Measurements from ENCODE around the gene MOV10. TPM values are rescaled to one million over a fixed set of nuclear protein-coding genes. Genes with fewer than 3 reads are reported as not detected.
"Not testable (repeated sequence)": the region's sequence is repeated elsewhere in the genome, so short reads cannot be mapped to it uniquely, and the experiment has no call there.

MOV10 gene
- polyA plus RNA-seq, 4 donors: 65.8 to 74.1 (median 72.1) TPM

- no peak for DNase-seq (ENCODE audit: low read depth in 4 of 4, low spot score in 3 of 4)
Observed at GRCh38 chr1:112711041-112711440, 36.6 kb downstream of the MOV10 start.

GRCh38 chr1:112711670-112712069 lies 37.2 kb downstream of the MOV10 start:
- no peak for DNase-seq (ENCODE audit: low read depth in 4 of 4, low spot score in 3 of 4)

GRCh38 chr1:112712191-112712590 lies 37.7 kb downstream of the MOV10 start:
- DNase-seq (ENCODE audit: low read depth in 4 of 4, low spot score in 3 of 4): no peak

GRCh38 chr1:112712701-112713128 lies 38.3 kb downstream of the MOV10 start:
- DNase-seq (ENCODE audit: low read depth in 4 of 4, low spot score in 3 of 4): no peak

DNA sequence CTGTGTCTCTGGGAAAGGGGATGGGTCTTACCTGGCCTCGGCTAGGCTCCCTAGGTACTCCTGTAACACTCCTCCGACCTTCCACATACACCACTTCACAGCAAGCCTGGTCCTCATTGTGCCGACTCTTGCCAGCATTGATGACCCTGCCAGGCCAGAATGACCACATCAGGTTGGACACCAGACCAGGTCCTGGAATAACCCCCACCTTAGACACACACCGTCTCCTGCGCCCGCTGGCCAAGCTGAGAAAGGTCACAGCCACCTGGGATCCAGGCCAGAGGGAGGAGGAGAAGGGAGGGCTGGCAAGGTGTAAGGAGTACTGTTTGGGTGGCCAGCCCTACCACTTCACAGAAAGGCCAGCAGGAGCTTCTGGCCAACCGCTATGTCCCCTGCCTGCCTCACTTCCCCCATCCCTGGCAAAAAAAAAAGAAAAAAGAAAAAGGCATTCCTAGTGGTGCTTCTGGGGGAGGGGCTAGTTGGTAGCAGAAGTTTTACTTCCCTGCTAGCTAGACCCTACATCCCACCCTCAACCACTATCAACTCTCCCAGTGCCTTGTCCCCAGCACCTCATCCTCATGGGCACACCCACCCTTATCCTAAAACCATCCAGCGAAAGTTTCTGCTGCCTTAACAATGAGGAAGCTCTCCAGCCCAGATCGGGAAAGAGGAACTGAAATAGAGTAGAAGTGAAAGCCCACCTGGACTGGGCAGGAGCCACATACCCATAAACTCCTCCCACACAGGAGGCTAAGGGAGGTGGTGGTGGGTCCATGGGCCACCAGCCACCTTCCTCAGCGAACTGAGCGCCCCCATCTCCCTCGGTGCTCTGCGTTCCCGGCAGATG lies 39.2 kb downstream of the MOV10 start:
- no peak for DNase-seq (ENCODE audit: low read depth in 4 of 4, low spot score in 3 of 4)

- DNase-seq (ENCODE audit: low read depth in 4 of 4, low spot score in 3 of 4): no peak
Observed at GRCh38 chr1:112714313-112715263, 40.1 kb downstream of the MOV10 start.

DNA sequence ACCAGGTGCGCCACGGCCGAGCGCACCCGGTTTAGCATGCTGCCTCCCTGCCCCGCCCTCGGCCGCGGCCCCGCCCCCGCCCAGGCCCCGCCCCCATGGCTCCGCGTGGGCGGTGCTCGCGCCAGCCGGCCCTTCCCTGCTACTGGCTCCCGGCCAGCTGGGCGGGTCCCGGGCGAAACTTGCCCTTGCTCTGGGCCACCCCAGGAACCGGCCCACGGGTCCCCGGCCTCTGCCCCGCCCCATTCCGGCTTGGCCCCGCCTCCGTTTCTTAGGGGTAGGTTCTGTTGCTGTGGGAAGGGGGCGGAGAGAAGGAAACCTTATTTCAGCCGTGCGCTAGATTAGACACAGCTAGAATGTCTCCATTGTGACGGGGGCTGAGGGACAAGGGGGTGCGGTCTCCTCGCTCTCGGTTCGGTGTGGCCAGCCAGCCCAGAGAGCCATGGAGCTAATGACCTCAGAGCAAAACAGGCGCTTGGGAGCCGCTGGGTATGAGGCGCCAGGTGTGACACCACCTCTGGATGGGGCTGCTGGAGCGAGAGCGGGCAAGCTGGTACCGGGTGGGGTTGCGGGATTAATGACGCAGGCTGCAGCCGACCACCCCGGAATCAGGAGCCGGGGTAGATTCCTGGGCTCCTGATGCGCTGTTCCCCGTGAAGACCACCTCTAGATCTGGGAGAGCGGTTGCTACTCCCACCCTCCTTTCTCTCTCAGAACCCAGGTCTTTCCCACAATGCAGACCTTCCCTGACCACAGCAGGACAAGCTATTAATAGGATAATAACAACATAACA lies 41.0 kb downstream of the MOV10 start, which contains the start of gene PPM1J:
TSS of gene PPM1J (minus strand) at position 69 of the 790 bp plus-strand sequence. CDS start at position 38, 31 bp downstream.
- DNase-seq (ENCODE audit: low read depth in 4 of 4, low spot score in 3 of 4): peak; percentile 76 to 83 (median 78)

DNA sequence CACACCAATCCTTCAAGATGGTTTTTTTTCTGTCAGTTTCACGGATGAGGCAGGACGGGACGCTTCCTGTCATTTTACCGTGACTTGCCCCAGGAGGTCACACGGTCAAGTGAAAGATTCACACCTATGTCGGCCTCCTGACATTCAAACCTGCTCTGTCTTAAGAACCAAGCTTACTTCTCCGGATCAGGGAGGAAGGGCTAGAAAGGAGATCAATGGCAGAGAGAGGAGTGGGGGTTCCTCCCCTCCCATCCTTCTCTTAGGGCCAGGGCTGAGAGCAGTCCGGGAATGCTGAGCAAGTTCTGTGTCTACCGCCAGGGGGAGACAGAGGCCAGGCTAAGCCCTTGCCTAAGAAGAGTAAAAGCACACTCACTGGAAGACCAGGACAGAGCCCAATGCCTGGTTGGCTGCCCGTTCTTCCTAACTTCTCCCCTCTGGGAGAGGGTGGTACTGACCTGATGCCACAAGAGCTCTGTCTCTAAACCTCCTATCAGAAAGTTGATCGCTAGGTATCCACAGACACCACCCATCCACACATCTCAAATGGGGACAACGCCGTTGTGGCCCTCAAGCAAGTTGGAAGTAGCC lies 41.8 kb downstream of the MOV10 start:
- DNase-seq (ENCODE audit: low read depth in 4 of 4, low spot score in 3 of 4): peak; percentile 82 to 90 (median 88)

- no peak for DNase-seq (ENCODE audit: low read depth in 4 of 4, low spot score in 3 of 4)
Observed at GRCh38 chr1:112717263-112717873, 42.9 kb downstream of the MOV10 start.

DNA sequence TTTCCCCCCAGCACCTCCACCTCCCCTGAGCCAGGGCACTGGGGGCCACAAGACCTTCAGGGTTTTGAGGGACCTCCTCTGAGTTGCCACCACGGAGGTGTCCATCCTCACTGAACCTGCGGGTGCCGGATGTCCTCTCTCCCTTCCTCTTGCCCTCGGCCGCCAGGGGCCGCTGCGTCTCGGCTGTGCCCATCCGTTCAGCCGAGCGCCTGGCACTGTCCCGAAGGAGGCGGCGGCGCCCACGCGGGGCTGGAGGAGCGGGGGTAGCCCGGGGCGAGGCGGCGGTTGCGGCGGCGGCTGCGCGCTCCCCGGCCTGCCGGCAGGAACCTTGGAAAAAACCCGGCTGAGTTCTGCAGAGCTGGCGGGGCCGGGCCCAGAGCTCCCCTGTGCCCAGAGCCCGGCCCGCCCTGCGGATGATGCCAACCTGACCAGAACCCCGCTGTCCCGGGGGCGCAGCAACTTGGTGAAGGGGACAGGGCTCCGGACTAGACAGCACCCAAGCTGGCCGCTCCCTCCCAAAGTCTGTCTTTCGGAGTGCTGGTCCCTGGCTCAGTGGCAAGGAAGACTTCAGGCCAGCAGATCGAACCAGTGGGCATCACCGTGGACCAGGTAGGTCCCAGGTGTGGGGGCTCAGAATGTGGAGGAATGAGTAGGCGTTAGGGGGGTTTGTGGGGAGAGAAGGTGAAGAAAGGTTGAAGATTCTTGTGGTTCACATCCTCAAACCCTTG lies 44.4 kb downstream of the MOV10 start:
- DNase-seq (ENCODE audit: low read depth in 4 of 4, low spot score in 3 of 4): peak in 1 of 4 donors; percentile 60

DNA sequence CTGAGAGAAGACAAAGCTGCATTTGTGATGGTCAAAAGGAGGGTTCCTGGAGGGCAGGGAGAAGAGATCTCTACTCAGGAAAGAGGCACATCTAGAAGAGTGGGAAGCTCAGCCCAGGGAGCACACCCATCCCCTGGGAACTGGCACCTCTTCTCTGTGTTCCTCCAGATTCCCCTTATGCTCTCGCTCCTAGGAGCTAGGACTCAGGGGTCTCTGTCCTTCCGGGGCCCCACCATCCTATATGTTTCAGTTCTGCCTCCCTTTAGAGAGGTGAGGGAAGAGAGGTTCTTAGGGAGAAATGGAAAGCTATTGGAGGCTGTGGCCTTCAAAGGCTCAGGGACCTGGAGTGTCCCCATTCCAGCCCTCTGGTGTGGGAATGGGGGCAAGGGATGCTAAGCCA lies 45.2 kb downstream of the MOV10 start:
- DNase-seq (ENCODE audit: low read depth in 4 of 4, low spot score in 3 of 4): no peak

GRCh38 chr1:112720800-112721199 lies 46.3 kb downstream of the MOV10 start:
- DNase-seq (ENCODE audit: low read depth in 4 of 4, low spot score in 3 of 4): no peak

DNA sequence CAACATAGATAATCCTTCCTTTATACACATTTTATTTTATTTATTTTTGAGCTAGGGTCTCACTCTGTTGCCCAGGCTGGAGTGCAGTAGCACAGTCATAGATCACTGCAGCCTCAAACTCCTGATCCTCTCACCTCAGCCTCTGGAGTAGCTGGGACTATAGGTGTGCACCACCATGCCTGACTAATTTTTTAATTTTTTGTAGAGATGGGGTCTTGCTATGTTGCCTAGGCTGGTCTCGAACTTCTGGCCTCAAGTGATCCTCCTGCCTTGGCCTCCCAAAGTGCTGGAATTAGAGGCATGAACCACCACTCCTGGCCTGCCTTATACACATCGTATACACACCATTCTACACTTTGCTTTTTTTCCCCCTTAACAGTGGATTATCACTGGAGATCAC lies 46.8 kb downstream of the MOV10 start:
- not testable (repeated sequence) for DNase-seq (ENCODE audit: low read depth in 4 of 4, low spot score in 3 of 4)

GRCh38 chr1:112721966-112722524 lies 47.6 kb downstream of the MOV10 start:
- DNase-seq (ENCODE audit: low read depth in 4 of 4, low spot score in 3 of 4): no peak

GRCh38 chr1:112722601-112723510 lies 48.4 kb downstream of the MOV10 start:
- DNase-seq (ENCODE audit: low read depth in 4 of 4, low spot score in 3 of 4): no peak

DNA sequence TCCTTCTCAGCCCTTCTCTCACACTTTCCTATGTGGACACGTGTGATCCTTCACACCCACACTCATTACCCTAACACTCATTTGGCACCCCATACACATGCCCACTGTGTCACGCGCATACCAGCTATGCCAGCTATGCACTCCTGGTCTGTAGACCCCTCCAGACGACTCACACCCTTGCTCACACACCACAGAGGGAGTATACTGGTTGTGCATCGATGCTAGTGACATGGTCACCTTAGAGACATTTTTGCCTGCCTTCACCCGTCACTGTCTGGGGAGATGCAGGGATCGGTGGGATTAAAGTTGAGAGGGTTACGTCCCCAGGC lies 49.0 kb downstream of the MOV10 start:
- no peak for DNase-seq (ENCODE audit: low read depth in 4 of 4, low spot score in 3 of 4)

DNA sequence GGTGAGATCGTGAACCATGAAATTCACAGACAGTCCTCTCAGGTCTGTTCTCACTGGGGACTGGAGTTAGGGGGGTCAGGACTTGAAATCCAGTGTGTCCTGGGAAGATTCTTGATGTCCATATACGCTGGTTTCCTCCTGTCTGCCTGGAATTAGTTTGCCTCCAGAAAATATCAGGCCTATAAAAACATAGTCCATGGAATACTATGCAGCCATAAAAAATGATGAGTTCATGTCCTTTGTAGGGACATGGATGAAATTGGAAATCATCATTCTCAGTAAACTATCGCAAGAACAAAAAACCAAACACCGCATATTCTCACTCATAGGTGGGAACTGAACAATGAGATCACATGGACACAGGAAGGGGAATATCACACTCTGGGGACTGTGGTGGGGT lies 49.8 kb downstream of the MOV10 start:
- DNase-seq (ENCODE audit: low read depth in 4 of 4, low spot score in 3 of 4): not testable (repeated sequence)

GRCh38 chr1:112727716-112728115 lies 53.3 kb downstream of the MOV10 start:
- no peak for DNase-seq (ENCODE audit: low read depth in 4 of 4, low spot score in 3 of 4)
